Pancreas (tissue), 10 donors: ENCODE measurements around the gene SLC49A3. TPM values are rescaled to one million over a fixed set of nuclear protein-coding genes. Genes with fewer than 3 reads are reported as not detected.
A peak's percentile ranks its signal among the peaks of the same experiment; 100 is the strongest.

Source experiments
- ATAC-seq, 4 donors: fragments of 200-7000 bp; cut with Tn5 transposase; one replicate each; pipeline versions ENCODE4 v1.8.0 to v1.9.1; 2020; ENCODE audit warnings: mild to moderate bottlenecking in 4 of 4, moderate library complexity in 4 of 4
- DNase-seq, 6 donors: peaks; one replicate each; pipeline ENCODE4 v3.0.0-alpha.2; 2020
- FAIRE-seq: peaks from 2 replicates; lab custom pipeline; 2012; peaks lifted over from hg19 to GRCh38; lab: Jason Lieb, UNC
- H3K27ac ChIP-seq, 4 donors: fragments of 200-600 bp; sonication (generic); 1 replicate in 3 of 4; 2 replicates in 1 of 4; pipeline versions ENCODE4 v1.5.0 to v1.8.0; 2020
- H3K27me3 ChIP-seq, 4 donors: fragments of 200-600 bp; one replicate each; pipeline ENCODE4 v1.8.0; 2021
- H3K36me3 ChIP-seq, 3 donors: fragments of 200-600 bp; sonication (generic) in 1 of 3; one replicate each; pipeline versions ENCODE4 v1.5.0 to v1.8.0; 2020 to 2021
- H3K4me1 ChIP-seq, 3 donors: fragments of 200-600 bp; one replicate each; pipeline ENCODE4 v1.8.0; 2021
- H3K4me3 ChIP-seq, 4 donors: fragments of 200-600 bp; sonication (generic) in 2 of 4; one replicate each; pipeline versions ENCODE4 v1.5.0 to v1.8.0; 2020 to 2021
- H3K9me3 ChIP-seq, 4 donors: fragments of 200-600 bp; one replicate each; pipeline ENCODE4 v1.8.0; 2021
- WGBS, 2 donors: extraction: QIAGEN DNeasy Blood & Tissue Kit; methylation state at CpG; one replicate each; pipeline ENCODE4 v1.1.7; 2013; 5-methylcytosine and 5-hydroxymethylcytosine counted together
- intact Hi-C, 3 donors: fragments of 100-400 bp; cut with DNase I; formaldehyde crosslinking; loops; one replicate each; pipeline versions ENCODE4 v1.11.1 to v1.14.2; 2022
- polyA plus RNA-seq, 2 donors: library from polyadenylated mRNA; stranded (reverse); fragments of 200-250 nt; gene quantifications; one replicate each; pipeline ENCODE4 v1.2.3, GENCODE V29; 2013
- total RNA-seq, 6 donors: library from RNA; stranded (reverse); fragmentation: NEBNext Ultra II Directional in 4 of 6; extraction: Animal tissue kit (Norgen Biotek cat#: 25700) in 4 of 6; gene quantifications; one replicate each; pipeline versions ENCODE4 v1.2.1 to v1.2.4, GENCODE V29; 2021 to 2023
- TF ChIP-seq, protein P1 (sequence below), 4 donors: fragments of 200-600 bp; sonication (generic) in 3 of 4; IDR thresholded peaks; one replicate each; pipeline versions ENCODE4 v1.5.0 to v1.8.0; 2021; ENCODE audit warnings: antibody characterized with exemption in 4 of 4
- donor health status: healthy with polysubstance abuse.
- donor health status: DM: no; HTN: no; CAD: no; lungs with moderate emphysema.
- donor health status: DM: no; HTN: no; CAD: no.
- donor health status: control.
- donor health status: control.
- donor health status: Bipolar disorder and iron deficiency.
- donor health status: DM: yes; HTN: yes; CAD: no.
- donor health status: DM: no; HTN: no; CAD: no.
- donor health status: DM: no; HTN: no; CAD: no.
- donor health status: DM: yes; HTN: yes; CAD: no.

The SLC49A3 gene
- total and polyA plus RNA-seq, 8 donors = 3.3 to 20.8 (median 6.1) TPM

- H3K4me3 ChIP-seq = no peak overlapping the region
- no peak for ATAC-seq
- WGBS, 2 donors = 89 to 97% methylated on average over 24 of the region's 24 CpGs
- H3K4me1 ChIP-seq = no peaks in the 10 kb centered on the region
- no peaks in the 10 kb centered on the region for H3K27me3 ChIP-seq
- no peaks in the 10 kb centered on the region for H3K9me3 ChIP-seq
- FAIRE-seq = no peak
- TF ChIP-seq, protein P1, sequence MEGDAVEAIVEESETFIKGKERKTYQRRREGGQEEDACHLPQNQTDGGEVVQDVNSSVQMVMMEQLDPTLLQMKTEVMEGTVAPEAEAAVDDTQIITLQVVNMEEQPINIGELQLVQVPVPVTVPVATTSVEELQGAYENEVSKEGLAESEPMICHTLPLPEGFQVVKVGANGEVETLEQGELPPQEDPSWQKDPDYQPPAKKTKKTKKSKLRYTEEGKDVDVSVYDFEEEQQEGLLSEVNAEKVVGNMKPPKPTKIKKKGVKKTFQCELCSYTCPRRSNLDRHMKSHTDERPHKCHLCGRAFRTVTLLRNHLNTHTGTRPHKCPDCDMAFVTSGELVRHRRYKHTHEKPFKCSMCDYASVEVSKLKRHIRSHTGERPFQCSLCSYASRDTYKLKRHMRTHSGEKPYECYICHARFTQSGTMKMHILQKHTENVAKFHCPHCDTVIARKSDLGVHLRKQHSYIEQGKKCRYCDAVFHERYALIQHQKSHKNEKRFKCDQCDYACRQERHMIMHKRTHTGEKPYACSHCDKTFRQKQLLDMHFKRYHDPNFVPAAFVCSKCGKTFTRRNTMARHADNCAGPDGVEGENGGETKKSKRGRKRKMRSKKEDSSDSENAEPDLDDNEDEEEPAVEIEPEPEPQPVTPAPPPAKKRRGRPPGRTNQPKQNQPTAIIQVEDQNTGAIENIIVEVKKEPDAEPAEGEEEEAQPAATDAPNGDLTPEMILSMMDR (IDR thresholded peaks at IDR 0.05) = no peak
- intact Hi-C loops = no loop called here
- peak in 4 of 6 donors; percentile 12 to 72 (median 40) for DNase-seq
- H3K27ac ChIP-seq = no peak overlapping the region
- H3K36me3 ChIP-seq = no peaks in the 10 kb centered on the region
Observed at GRCh38 chr4:664713-665231, 24.2 kb downstream of the SLC49A3 start.

DNA sequence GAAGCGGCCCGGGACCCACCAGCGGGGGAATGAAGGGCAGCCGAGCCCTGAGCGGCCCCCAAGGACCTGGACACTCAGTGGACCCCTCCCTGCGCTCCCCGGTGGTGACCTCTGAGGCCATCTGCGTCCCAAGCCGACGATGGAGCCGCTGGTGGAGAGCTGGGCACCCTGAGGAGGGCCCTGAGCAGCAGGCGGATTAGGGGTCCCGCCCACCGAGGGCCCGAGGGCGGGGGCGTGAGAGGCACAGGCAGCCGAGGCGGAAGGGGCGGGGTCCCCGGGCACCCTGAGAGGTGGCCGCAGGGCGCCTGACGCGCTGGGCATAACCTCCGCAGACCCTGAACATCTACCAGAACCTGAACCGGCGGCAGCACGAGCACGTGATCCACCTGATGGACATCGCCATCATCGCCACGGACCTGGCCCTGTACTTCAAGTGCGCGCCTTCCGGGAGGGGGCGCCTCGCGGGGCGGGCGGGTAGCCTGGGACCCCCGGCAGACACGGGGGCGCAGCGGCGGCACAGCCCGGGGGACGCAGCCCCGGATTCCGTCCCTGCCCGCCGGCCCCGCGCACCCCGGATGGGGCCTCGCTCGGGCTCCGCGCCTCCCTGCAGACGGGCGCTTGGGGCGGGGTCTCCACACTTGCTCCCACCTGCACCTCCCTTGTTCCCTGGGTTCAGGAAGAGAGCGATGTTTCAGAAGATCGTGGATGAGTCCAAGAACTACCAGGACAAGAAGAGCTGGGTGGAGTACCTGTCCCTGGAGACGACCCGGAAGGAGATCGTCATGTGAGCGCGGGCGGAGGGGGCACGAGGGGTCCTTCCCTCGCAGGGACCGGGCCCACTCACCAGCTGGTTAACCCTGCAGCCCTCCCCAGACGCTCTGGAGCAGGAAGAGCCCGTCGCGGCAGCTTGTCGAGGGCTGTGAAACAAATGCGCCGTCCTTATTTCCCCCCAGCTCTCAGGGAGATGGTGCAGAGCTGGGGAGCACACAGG is 25.2 kb downstream of the SLC49A3 start:
- H3K9me3 ChIP-seq = no peaks in the 10 kb centered on the region
- TF ChIP-seq, protein P1 (IDR thresholded peaks at IDR 0.05) = no peak
- 3 to 4% methylated on average over 67 to 80 of the region's 80 CpGs for WGBS, 2 donors
- H3K27ac ChIP-seq = peak overlapping the region in 1 of 4 donors; percentile 22
- FAIRE-seq (no peak), ATAC-seq (peak; percentile 73 to 87 (median 76)), DNase-seq (peak in 4 of 6 donors; percentile 14 to 72 (median 68))
- H3K36me3 ChIP-seq = no peaks in the 10 kb centered on the region
- peak overlapping the region; percentile 44 to 61 (median 56) for H3K4me3 ChIP-seq
- H3K4me1 ChIP-seq = no peaks in the 10 kb centered on the region
- intact Hi-C loops = no loop called here
- H3K27me3 ChIP-seq = no peaks in the 10 kb centered on the region

DNA sequence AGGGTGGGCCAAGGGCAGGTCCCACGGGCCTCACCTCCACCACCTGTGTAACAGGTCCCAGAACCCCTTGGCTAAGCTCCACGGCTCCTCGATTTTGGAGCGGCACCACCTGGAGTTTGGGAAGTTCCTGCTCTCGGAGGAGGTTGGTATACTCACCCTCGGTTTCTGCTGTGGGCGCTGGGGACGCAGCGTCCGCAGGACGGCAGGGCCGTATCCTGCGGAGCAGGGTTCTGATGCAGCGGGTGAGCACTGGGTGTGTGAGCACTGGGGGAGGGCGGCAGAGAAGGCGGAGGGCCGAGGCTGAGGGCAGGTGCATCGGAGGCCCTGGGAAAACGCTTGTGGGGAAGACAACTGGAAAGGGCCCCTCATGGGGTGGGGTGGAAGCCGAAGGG is 25.9 kb downstream of the SLC49A3 start:
- intact Hi-C loops = no loop called here
- H3K4me1 ChIP-seq = no peaks in the 10 kb centered on the region
- TF ChIP-seq, protein P1 (IDR thresholded peaks at IDR 0.05) = no peak
- FAIRE-seq (no peak), DNase-seq (peak in 3 of 6 donors; percentile 2 to 42 (median 20)), ATAC-seq (peak in 3 of 4 donors; percentile 10 to 46 (median 14))
- no peak overlapping the region for H3K27ac ChIP-seq
- 22 to 30% methylated on average over 16 to 20 of the region's 20 CpGs for WGBS, 2 donors
- peak overlapping the region; percentile 44 to 61 (median 56) for H3K4me3 ChIP-seq
- H3K27me3 ChIP-seq = no peaks in the 10 kb centered on the region
- no peaks in the 10 kb centered on the region for H3K36me3 ChIP-seq
- H3K9me3 ChIP-seq = no peaks in the 10 kb centered on the region

- no peaks in the 10 kb centered on the region for H3K27me3 ChIP-seq
- TF ChIP-seq, protein P1 (IDR thresholded peaks at IDR 0.05) = no peak
- no peaks in the 10 kb centered on the region for H3K9me3 ChIP-seq
- FAIRE-seq = no peak
- WGBS, 2 donors = 88 to 96% methylated on average over 42 of the region's 42 CpGs
- H3K4me3 ChIP-seq = no peak overlapping the region
- ATAC-seq = no peak
- intact Hi-C loops = no loop called here
- H3K27ac ChIP-seq = no peak overlapping the region
- no peaks in the 10 kb centered on the region for H3K4me1 ChIP-seq
- H3K36me3 ChIP-seq = no peaks in the 10 kb centered on the region
- DNase-seq = peak in 1 of 6 donors; percentile 2
Observed at GRCh38 chr4:661881-662761, 26.8 kb downstream of the SLC49A3 start.
